CD4-positive, alpha-beta T cell (primary cell): ENCODE results near the gene FSTL4. TPM values are rescaled to one million over a fixed set of nuclear protein-coding genes. Genes with fewer than 3 reads are reported as not detected.

Experiments used
- ATAC-seq: fragments of 200-7000 bp; cut with Tn5 transposase; one replicate; pipeline ENCODE4 v1.10.0; 2022; ENCODE audit warnings: mild to moderate bottlenecking; ENCODE audit not compliant: poor library complexity
- CTCF ChIA-PET: fragments of 350-600 bp; sonication (Branson Sonifier 250); formaldehyde crosslinking; loops from one replicate; lab custom pipeline; 2021; ENCODE audit warnings: antibody characterized with exemption, inconsistent platforms; lab: Charles Lee
- POLR2A ChIA-PET: fragments of 350-600 bp; sonication (Branson Sonifier 250); formaldehyde crosslinking; loops from one replicate; lab custom pipeline; 2021; ENCODE audit warnings: antibody characterized with exemption, inconsistent platforms; lab: Charles Lee
- DNase-seq, 14 experiments: peaks; one replicate each; pipeline ENCODE4 v3.0.0-alpha.2; 2013 to 2020; ENCODE audit warnings: mixed read lengths in 2 of 14
- H3K27ac ChIP-seq, 2 donors: one replicate each; pipeline versions ENCODE4 v1.5.1 to v1.7.0; 2013; ENCODE audit warnings: low read length in 2 of 2, low read depth in 1 of 2, mild to moderate bottlenecking in 1 of 2
- H3K27me3 ChIP-seq, 2 experiments: 1 replicate in 1 of 2; 2 replicates in 1 of 2; pipeline versions ENCODE4 v1.6.1 to v1.7.0; 2013; ENCODE audit warnings: low read length in 2 of 2, control low read depth in 1 of 2, mild to moderate bottlenecking in 1 of 2, moderate library complexity in 1 of 2; ENCODE audit not compliant: insufficient read depth in 2 of 2, control insufficient read depth in 1 of 2
- H3K36me3 ChIP-seq: one replicate; pipeline ENCODE4 v1.6.1; 2013; ENCODE audit warnings: low read length, control low read depth; ENCODE audit not compliant: insufficient read depth
- H3K4me1 ChIP-seq: one replicate; pipeline ENCODE4 v1.6.1; 2013; ENCODE audit warnings: low read length, control low read depth; ENCODE audit not compliant: insufficient read depth
- H3K4me3 ChIP-seq: one replicate; pipeline ENCODE4 v1.5.1; 2013; ENCODE audit warnings: mild to moderate bottlenecking, low read length, moderate library complexity
- H3K9me3 ChIP-seq, 2 experiments: 1 replicate in 1 of 2; 2 replicates in 1 of 2; pipeline versions ENCODE4 v1.6.1 to v1.7.0; 2013; ENCODE audit warnings: low read length in 2 of 2, mild to moderate bottlenecking in 2 of 2, control low read depth in 1 of 2, moderate library complexity in 1 of 2; ENCODE audit not compliant: control insufficient read depth in 1 of 2, insufficient read depth in 1 of 2
- H3K27ac Mint-ChIP-seq: one replicate; pipeline ENCODE4 v1.8.0; 2020; ENCODE audit warnings: mixed read lengths
- H3K27me3 Mint-ChIP-seq: one replicate; pipeline ENCODE4 v1.8.0; 2021; ENCODE audit warnings: mixed read lengths
- H3K36me3 Mint-ChIP-seq: one replicate; pipeline ENCODE4 v1.8.0; 2021; ENCODE audit warnings: low read depth, mixed read lengths
- H3K4me1 Mint-ChIP-seq: one replicate; pipeline ENCODE4 v1.8.0; 2021; ENCODE audit warnings: low read depth, mixed read lengths
- H3K4me3 Mint-ChIP-seq: one replicate; pipeline ENCODE4 v1.8.0; 2020; ENCODE audit warnings: mild to moderate bottlenecking, mixed read lengths
- H3K9me3 Mint-ChIP-seq: one replicate; pipeline ENCODE4 v1.8.0; 2020; ENCODE audit warnings: mixed read lengths
- CTCF ChIP-seq: fragments of 200-600 bp; IDR thresholded peaks from one replicate; pipeline ENCODE4 v1.8.0; 2022; ENCODE audit warnings: antibody characterized with exemption, mild to moderate bottlenecking
- intact Hi-C, 2 experiments: fragments of 100-400 bp; cut with DNase I in 1 of 2; cut with micrococcal nuclease in 1 of 2; formaldehyde crosslinking; loops; one replicate each; pipeline versions ENCODE4 v1.15.1 to v1.9.0; 2023 to 2025; cut with DNase I, micrococcal nuclease
- total RNA-seq, 174 experiments: library from RNA in 2 of 174; stranded (reverse) in 2 of 174; gene quantifications; one replicate each; pipeline ENCODE4 v1.2.3 and lab custom pipeline; 2021 to 2026

Gene FSTL4
- total RNA-seq, 2 experiments from 2014 or later, result not detected

- no peaks in the 10 kb centered on the region for H3K9me3 Mint-ChIP-seq
- H3K27ac Mint-ChIP-seq, result no peak overlapping the region
- peaks cover 16% of the 10 kb centered on the region for H3K4me1 ChIP-seq
- ATAC-seq, result no peak
- no peaks in the 10 kb centered on the region for H3K27me3 ChIP-seq
- no peak for DNase-seq
- no peak for TF ChIP-seq CTCF
- no peak overlapping the region for H3K4me3 Mint-ChIP-seq
- H3K27ac ChIP-seq, result no peak overlapping the region
- CTCF ChIA-PET, result no interaction called here
- no peaks in the 10 kb centered on the region for H3K36me3 Mint-ChIP-seq
- H3K36me3 ChIP-seq, result no peaks in the 10 kb centered on the region
- H3K4me3 ChIP-seq, result no peak overlapping the region
- POLR2A ChIA-PET, result no interaction called here
- H3K4me1 Mint-ChIP-seq, result peaks cover 22% of the 10 kb centered on the region
- H3K9me3 ChIP-seq, result no peaks in the 10 kb centered on the region
- no peaks in the 10 kb centered on the region for H3K27me3 Mint-ChIP-seq
- intact Hi-C loops, result no loop called here
Measured at GRCh38 chr5:133257977-133258376, 354.4 kb downstream of the FSTL4 start.

GRCh38 chr5:133256276-133256675, 356.1 kb downstream of the FSTL4 start:
- no peaks in the 10 kb centered on the region for H3K36me3 Mint-ChIP-seq
- DNase-seq (no peak), ATAC-seq (no peak)
- no peaks in the 10 kb centered on the region for H3K27me3 Mint-ChIP-seq
- Histone ChIP-seq H3K4me3 (no peak overlapping the region), H3K27ac (no peak overlapping the region), H3K27me3 (no peaks in the 10 kb centered on the region), H3K36me3 (no peaks in the 10 kb centered on the region), H3K4me1 (peaks cover 16% of the 10 kb centered on the region), H3K9me3 (no peaks in the 10 kb centered on the region)
- CTCF ChIA-PET, result no interaction called here
- no peak overlapping the region for H3K4me3 Mint-ChIP-seq
- peaks cover 22% of the 10 kb centered on the region for H3K4me1 Mint-ChIP-seq
- intact Hi-C loops, result no loop called here
- H3K27ac Mint-ChIP-seq, result no peak overlapping the region
- no peak for TF ChIP-seq CTCF
- no peaks in the 10 kb centered on the region for H3K9me3 Mint-ChIP-seq
- POLR2A ChIA-PET, result no interaction called here

- Histone ChIP-seq H3K9me3 (no peaks in the 10 kb centered on the region), H3K27ac (no peak overlapping the region), H3K4me3 (no peak overlapping the region), H3K4me1 (peaks cover 8% of the 10 kb centered on the region), H3K36me3 (no peaks in the 10 kb centered on the region), H3K27me3 (no peaks in the 10 kb centered on the region)
- peaks cover 20% of the 10 kb centered on the region for H3K4me1 Mint-ChIP-seq
- no peak overlapping the region for H3K27ac Mint-ChIP-seq
- ChIA-PET POLR2A (no interaction called here), CTCF (no interaction called here)
- H3K27me3 Mint-ChIP-seq, result no peaks in the 10 kb centered on the region
- H3K4me3 Mint-ChIP-seq, result no peak overlapping the region
- TF ChIP-seq CTCF, result no peak
- ATAC-seq, result no peak
- DNase-seq, result no peak
- intact Hi-C loops, result no loop called here
- no peaks in the 10 kb centered on the region for H3K36me3 Mint-ChIP-seq
- no peaks in the 10 kb centered on the region for H3K9me3 Mint-ChIP-seq
Measured at GRCh38 chr5:133254803-133255202, 357.5 kb downstream of the FSTL4 start.
